ENCODE data around the gene ALDH4A1. TPM values are rescaled to one million over a fixed set of nuclear protein-coding genes. Genes with fewer than 3 reads are reported as not detected.

ALDH4A1 gene
- total and polyA plus RNA-seq, 2 experiments from 2014 or later = 11.3 to 33.8 TPM

GRCh38 chr1:18907021-18907916 is 4.9 kb upstream of the ALDH4A1 start:
- no peak overlapping the region for H3K4me2 ChIP-seq
- DNase-seq (ENCODE audit: low spot score) (peak; percentile 77), ATAC-seq (peak; percentile 54)
- H3K27ac ChIP-seq (ENCODE audit: low read depth) = no peak overlapping the region
- H3K9me2 ChIP-seq (ENCODE audit: insufficient read depth) = no peaks in the 10 kb centered on the region
- peaks cover 10% of the 10 kb centered on the region for H3K27me3 Mint-ChIP-seq (ENCODE audit: insufficient read depth, low read depth, poor library complexity)
- H3K27ac Mint-ChIP-seq = no peak overlapping the region; the same call in 1 of the 2 replicates
- no peaks in the 10 kb centered on the region for H4K20me1 ChIP-seq (replicated peaks; ENCODE audit: insufficient read depth)
- no peak overlapping the region for H3K4me3 ChIP-seq
- H3K79me2 ChIP-seq (replicated peaks; ENCODE audit: insufficient read depth) = no peaks in the 10 kb centered on the region
- H3K4me1 Mint-ChIP-seq = peaks cover 20% of the 10 kb centered on the region
- no peaks in the 10 kb centered on the region for H3K36me3 ChIP-seq (ENCODE audit: insufficient read depth)
- H3F3A ChIP-seq (replicated peaks; ENCODE audit: low read depth) = 0 out of 2 replicates have a peak, but pooled peaks cover 5% of the 10 kb centered on the region
- H2AFZ ChIP-seq = no peak overlapping the region
- TF ChIP-seq ETS1 (IDR thresholded peaks at IDR 0.05) (no peak), CTCF (conservative IDR thresholded peaks at IDR 0.05; ENCODE audit: low read depth in 2 of 2) (peak; percentile 65 to 100)
- H3K4me1 ChIP-seq (ENCODE audit: insufficient read depth) = peaks cover 3% of the 10 kb centered on the region; the same call in 1 of the 2 replicates
- no peaks in the 10 kb centered on the region for H3K9me3 Mint-ChIP-seq
- no peak overlapping the region; the same call in 2 of the 3 replicates for H3K4me3 Mint-ChIP-seq
- H3K27me3 ChIP-seq (ENCODE audit: insufficient read depth) = no peaks in the 10 kb centered on the region
- no peaks in the 10 kb centered on the region for H3K36me3 Mint-ChIP-seq (ENCODE audit: low read depth)

- Histone ChIP-seq H3K79me2 (replicated peaks; ENCODE audit: insufficient read depth) (peaks cover 12% of the 10 kb centered on the region), H2AFZ (no peak overlapping the region), H3F3A (replicated peaks; ENCODE audit: low read depth) (0 out of 2 replicates have a peak, but pooled peaks cover 5% of the 10 kb centered on the region), H3K27ac (ENCODE audit: low read depth) (no peak overlapping the region), H3K9me2 (ENCODE audit: insufficient read depth) (no peaks in the 10 kb centered on the region), H3K4me3 (peak overlapping the region; percentile 98), H3K27me3 (ENCODE audit: insufficient read depth) (no peaks in the 10 kb centered on the region), H3K36me3 (ENCODE audit: insufficient read depth) (no peaks in the 10 kb centered on the region), H3K4me2 (peak overlapping the region; percentile 79), H4K20me1 (replicated peaks; ENCODE audit: insufficient read depth) (no peaks in the 10 kb centered on the region; the same call in 1 of the 2 replicates), H3K4me1 (ENCODE audit: insufficient read depth) (peaks cover 15% of the 10 kb centered on the region)
- no peaks in the 10 kb centered on the region for H3K36me3 Mint-ChIP-seq (ENCODE audit: low read depth)
- DNase-seq (ENCODE audit: low spot score) = no peak
- peaks cover 29% of the 10 kb centered on the region for H3K4me1 Mint-ChIP-seq
- no peak overlapping the region for H3K27ac Mint-ChIP-seq
- peak overlapping the region; percentile 91 for H3K4me3 Mint-ChIP-seq
- TF ChIP-seq ZNF331 (CRISPR knock-in tag; IDR thresholded peaks at IDR 0.05; ENCODE audit: low read depth) (no peak), ZNF114 (CRISPR knock-in tag; IDR thresholded peaks at IDR 0.05) (no peak), REST (IDR thresholded peaks at IDR 0.05; ENCODE audit: unreplicated experiment) (no peak)
- H3K27me3 Mint-ChIP-seq (ENCODE audit: insufficient read depth, low read depth, poor library complexity) = peaks cover 10% of the 10 kb centered on the region
- ATAC-seq = no peak
- no peaks in the 10 kb centered on the region; the same call in 2 of the 3 replicates for H3K9me3 Mint-ChIP-seq
These were observed 969 bp upstream of the ALDH4A1 start for GRCh38 chr1:18903291-18903756.
